ENCODE measurements around the gene KATNAL2. TPM values are rescaled to one million over a fixed set of nuclear protein-coding genes. Genes with fewer than 3 reads are reported as not detected.

Gene KATNAL2
- total RNA-seq, 1 experiment from 2014 or later = 2.0 TPM

GRCh38 chr18:47109720-47110119 lies 192.3 kb downstream of the KATNAL2 start:
- BruUV-seq (replicated peaks) = no TSS peak
- POLR2A ChIA-PET (ENCODE audit: unreplicated experiment) = no interaction called here

GRCh38 chr18:47110492-47111274 lies 193.3 kb downstream of the KATNAL2 start:
- H3K27me3 ChIP-seq (ENCODE audit: low read length) = no peaks in the 10 kb centered on the region
- no peak overlapping the region for H3K4me3 ChIP-seq (ENCODE audit: low read length)
- H3K36me3 ChIP-seq (ENCODE audit: low read depth, low read length) = no peaks in the 10 kb centered on the region
- H3K79me2 ChIP-seq (ENCODE audit: low read length) = no peaks in the 10 kb centered on the region
- no peak for TF ChIP-seq CTCF (conservative IDR thresholded peaks at IDR 0.05; ENCODE audit: low read depth, low read length)
- TF ChIP-seq EZH2phosphoT487 (IDR thresholded peaks at IDR 0.05; ENCODE audit: borderline replicate concordance, low read length) = no peak
- TF ChIP-seq EZH2 (IDR thresholded peaks at IDR 0.05; ENCODE audit: low read length, unreplicated experiment) = no peak
- no peaks in the 10 kb centered on the region for H4K20me1 ChIP-seq (ENCODE audit: low read length)
- DNase-seq (no peak), ATAC-seq (no peak)
- H3K4me1 ChIP-seq (ENCODE audit: insufficient read depth, low read length) = no peaks in the 10 kb centered on the region
- H3K9me3 ChIP-seq (ENCODE audit: low read length) = no peaks in the 10 kb centered on the region
- H3F3A ChIP-seq (ENCODE audit: low read length, unreplicated experiment) = no peaks in the 10 kb centered on the region
- CTCF ChIA-PET = no interaction called here
- intact Hi-C loops (cut with micrococcal nuclease) = no loop called here
- H3K9me2 ChIP-seq (replicated peaks; ENCODE audit: low read length) = no peaks in the 10 kb centered on the region
- H2AFZ ChIP-seq (ENCODE audit: low read length) = no peak overlapping the region
- no peak overlapping the region for H3K4me2 ChIP-seq (ENCODE audit: low read length)
- POLR2A ChIA-PET (ENCODE audit: unreplicated experiment) = no interaction called here
- no peak overlapping the region for H3K9ac ChIP-seq (ENCODE audit: low read length)
- BruUV-seq (replicated peaks) = no TSS peak
- no peak overlapping the region for H3K27ac ChIP-seq (ENCODE audit: low read length)

More at GRCh38 chr18:47109720-47110119, 192.3 kb downstream of the KATNAL2 start:
- H3K9me2 ChIP-seq (replicated peaks; ENCODE audit: low read length) = no peaks in the 10 kb centered on the region
- no peaks in the 10 kb centered on the region for H3K27me3 ChIP-seq (ENCODE audit: low read length)
- no peaks in the 10 kb centered on the region for H4K20me1 ChIP-seq (ENCODE audit: low read length)
- no peaks in the 10 kb centered on the region for H3K9me3 ChIP-seq (ENCODE audit: low read length)
- no peak overlapping the region for H3K4me3 ChIP-seq (ENCODE audit: low read length)
- no peaks in the 10 kb centered on the region for H3K36me3 ChIP-seq (ENCODE audit: low read depth, low read length)
- intact Hi-C loops (cut with micrococcal nuclease) = no loop called here
- no peak overlapping the region for H3K4me2 ChIP-seq (ENCODE audit: low read length)
- no peak overlapping the region for H2AFZ ChIP-seq (ENCODE audit: low read length)
- no peaks in the 10 kb centered on the region for H3F3A ChIP-seq (ENCODE audit: low read length, unreplicated experiment)
- ATAC-seq = no peak
- CTCF ChIA-PET = no interaction called here
- H3K27ac ChIP-seq (ENCODE audit: low read length) = no peak overlapping the region
- no peaks in the 10 kb centered on the region for H3K4me1 ChIP-seq (ENCODE audit: insufficient read depth, low read length)
- no peak overlapping the region for H3K9ac ChIP-seq (ENCODE audit: low read length)
- H3K79me2 ChIP-seq (ENCODE audit: low read length) = no peaks in the 10 kb centered on the region
- TF ChIP-seq EZH2phosphoT487 (IDR thresholded peaks at IDR 0.05; ENCODE audit: borderline replicate concordance, low read length) (no peak), CTCF (conservative IDR thresholded peaks at IDR 0.05; ENCODE audit: low read depth, low read length) (no peak), EZH2 (IDR thresholded peaks at IDR 0.05; ENCODE audit: low read length, unreplicated experiment) (no peak)
- DNase-seq = no peak

GRCh38 chr18:47113796-47114540 lies 196.6 kb downstream of the KATNAL2 start:
- Histone ChIP-seq H4K20me1 (ENCODE audit: low read length) (no peaks in the 10 kb centered on the region), H3K79me2 (ENCODE audit: low read length) (no peaks in the 10 kb centered on the region), H3K9me2 (replicated peaks; ENCODE audit: low read length) (no peaks in the 10 kb centered on the region), H3F3A (ENCODE audit: low read length, unreplicated experiment) (no peaks in the 10 kb centered on the region), H3K27ac (ENCODE audit: low read length) (no peak overlapping the region), H3K9ac (ENCODE audit: low read length) (no peak overlapping the region), H3K4me3 (ENCODE audit: low read length) (no peak overlapping the region), H3K9me3 (ENCODE audit: low read length) (no peaks in the 10 kb centered on the region), H3K4me1 (ENCODE audit: insufficient read depth, low read length) (no peaks in the 10 kb centered on the region), H3K27me3 (ENCODE audit: low read length) (no peaks in the 10 kb centered on the region), H2AFZ (ENCODE audit: low read length) (no peak overlapping the region), H3K36me3 (ENCODE audit: low read depth, low read length) (no peaks in the 10 kb centered on the region), H3K4me2 (ENCODE audit: low read length) (no peak overlapping the region)
- CTCF ChIA-PET = no interaction called here
- TF ChIP-seq CTCF (conservative IDR thresholded peaks at IDR 0.05; ENCODE audit: low read depth, low read length) = no peak
- TF ChIP-seq EZH2phosphoT487 (IDR thresholded peaks at IDR 0.05; ENCODE audit: borderline replicate concordance, low read length) = no peak
- no peak for TF ChIP-seq EZH2 (IDR thresholded peaks at IDR 0.05; ENCODE audit: low read length, unreplicated experiment)
- intact Hi-C loops (cut with micrococcal nuclease) = no loop called here
- BruUV-seq (replicated peaks) = no TSS peak
- DNase-seq = no peak
- no peak for ATAC-seq
- POLR2A ChIA-PET (ENCODE audit: unreplicated experiment) = no interaction called here

Data from PC-3 (cell line).